Measurements from ENCODE around the gene LZIC.

DNA sequence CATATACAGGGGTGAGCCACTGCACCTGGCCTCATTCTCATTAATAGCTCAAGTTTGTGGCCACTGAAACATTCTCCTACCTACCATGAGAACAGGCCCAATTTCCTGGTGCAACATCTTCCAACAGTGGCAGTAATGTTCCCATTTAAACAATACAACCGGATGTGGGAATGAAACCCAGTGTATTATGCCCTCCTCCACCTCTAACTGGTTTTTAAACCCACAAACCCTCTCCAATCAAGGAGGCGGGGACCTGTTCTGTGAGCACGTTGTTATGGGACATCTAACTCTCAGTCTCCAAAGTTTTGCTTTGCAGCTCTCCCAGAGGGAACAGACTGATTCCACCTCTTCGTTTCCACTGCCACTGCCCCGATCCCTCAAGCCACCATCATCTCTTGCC lies 35.8 kb downstream of the LZIC start:
- TF ChIP-seq, protein P1, sequence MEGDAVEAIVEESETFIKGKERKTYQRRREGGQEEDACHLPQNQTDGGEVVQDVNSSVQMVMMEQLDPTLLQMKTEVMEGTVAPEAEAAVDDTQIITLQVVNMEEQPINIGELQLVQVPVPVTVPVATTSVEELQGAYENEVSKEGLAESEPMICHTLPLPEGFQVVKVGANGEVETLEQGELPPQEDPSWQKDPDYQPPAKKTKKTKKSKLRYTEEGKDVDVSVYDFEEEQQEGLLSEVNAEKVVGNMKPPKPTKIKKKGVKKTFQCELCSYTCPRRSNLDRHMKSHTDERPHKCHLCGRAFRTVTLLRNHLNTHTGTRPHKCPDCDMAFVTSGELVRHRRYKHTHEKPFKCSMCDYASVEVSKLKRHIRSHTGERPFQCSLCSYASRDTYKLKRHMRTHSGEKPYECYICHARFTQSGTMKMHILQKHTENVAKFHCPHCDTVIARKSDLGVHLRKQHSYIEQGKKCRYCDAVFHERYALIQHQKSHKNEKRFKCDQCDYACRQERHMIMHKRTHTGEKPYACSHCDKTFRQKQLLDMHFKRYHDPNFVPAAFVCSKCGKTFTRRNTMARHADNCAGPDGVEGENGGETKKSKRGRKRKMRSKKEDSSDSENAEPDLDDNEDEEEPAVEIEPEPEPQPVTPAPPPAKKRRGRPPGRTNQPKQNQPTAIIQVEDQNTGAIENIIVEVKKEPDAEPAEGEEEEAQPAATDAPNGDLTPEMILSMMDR (IDR thresholded peaks at IDR 0.05): no peak
- no peak for TF ChIP-seq POLR2A (IDR thresholded peaks at IDR 0.05)

All from testis (tissue), 2 donors.